Inferior parietal cortex (tissue), 1 donor: ENCODE results near the gene DOCK1.

Experiments
- DNase-seq: peaks from one replicate; pipeline ENCODE4 v3.0.0-alpha.2; 2016; ENCODE audit errors: extremely low spot score

Gene DOCK1

GRCh38 chr10:127458829-127459228, 553.6 kb downstream of the DOCK1 start:
- DNase-seq, result no peak

- DNase-seq, result no peak
Observed at GRCh38 chr10:127459918-127460317, 554.7 kb downstream of the DOCK1 start.

- DNase-seq, result no peak
Observed at GRCh38 chr10:127462643-127463295, 557.5 kb downstream of the DOCK1 start.

GRCh38 chr10:127463548-127463947, 558.3 kb downstream of the DOCK1 start:
- DNase-seq, result no peak

- no peak for DNase-seq
Observed at GRCh38 chr10:127464561-127464960, 559.3 kb downstream of the DOCK1 start.

GRCh38 chr10:127467811-127468210, 562.6 kb downstream of the DOCK1 start:
- no peak for DNase-seq

GRCh38 chr10:127468632-127469031, 563.4 kb downstream of the DOCK1 start:
- no peak for DNase-seq

GRCh38 chr10:127470911-127471310, 565.7 kb downstream of the DOCK1 start:
- no peak for DNase-seq

GRCh38 chr10:127472976-127473375, 567.7 kb downstream of the DOCK1 start:
- DNase-seq, result no peak

- DNase-seq, result no peak
Observed at GRCh38 chr10:127474501-127474900, 569.3 kb downstream of the DOCK1 start.

- no peak for DNase-seq
Observed at GRCh38 chr10:127485153-127485857, 580.1 kb downstream of the DOCK1 start.

GRCh38 chr10:127486355-127486754, 581.1 kb downstream of the DOCK1 start:
- no peak for DNase-seq

GRCh38 chr10:127492607-127493250, 587.5 kb downstream of the DOCK1 start:
- DNase-seq, result no peak

- no peak for DNase-seq
Observed at GRCh38 chr10:127496035-127496434, 590.8 kb downstream of the DOCK1 start.

- no peak for DNase-seq
Observed at GRCh38 chr10:127497685-127498084, 592.5 kb downstream of the DOCK1 start.

- no peak for DNase-seq
Observed at GRCh38 chr10:127498087-127498486, 592.9 kb downstream of the DOCK1 start.

- no peak for DNase-seq
Observed at GRCh38 chr10:127500127-127500526, 594.9 kb downstream of the DOCK1 start.
